ENCODE measurements around the gene ARHGEF11. TPM values are rescaled to one million over a fixed set of nuclear protein-coding genes. Genes with fewer than 3 reads are reported as not detected.

Gene ARHGEF11
- total RNA-seq, 1 experiment from 2014 or later = 31.5 TPM

- ChIA-PET POLR2A (ENCODE audit: unreplicated experiment) (no interaction called here), CTCF (no interaction called here)
- H3K27me3 ChIP-seq (ENCODE audit: insufficient read depth, low read depth) = no peaks in the 10 kb centered on the region
- peaks cover 9% of the 10 kb centered on the region for H3K4me1 ChIP-seq (replicated peaks; ENCODE audit: insufficient read depth)
- no peaks in the 10 kb centered on the region for H3K9me3 ChIP-seq (ENCODE audit: insufficient read depth, low read depth)
- peaks cover 24% of the 10 kb centered on the region for H3K36me3 ChIP-seq (ENCODE audit: low read depth)
- intact Hi-C loops (cut with micrococcal nuclease; ENCODE audit: unreplicated experiment) = loop anchor here (10.0 kb wide), 1 partner anchor 123 kb away; no protein-coding TSS in a partner anchor
- no peak overlapping the region for H3K4me2 ChIP-seq
- H3K27ac ChIP-seq = no peak overlapping the region
- no peaks in the 10 kb centered on the region for H3K79me2 ChIP-seq (ENCODE audit: low read depth)
- H3K9me2 ChIP-seq (ENCODE audit: insufficient read depth) = no peaks in the 10 kb centered on the region
- TF ChIP-seq CTCF (conservative IDR thresholded peaks at IDR 0.05) (no peak), EZH2 (IDR thresholded peaks at IDR 0.05; ENCODE audit: low read depth) (no peak)
- no peaks in the 10 kb centered on the region; the same call in 1 of the 2 replicates for H3F3A ChIP-seq (ENCODE audit: insufficient read depth, low read depth)
- BruUV-seq (replicated peaks) = no TSS peak
- H4K20me1 ChIP-seq (ENCODE audit: insufficient read depth) = no peaks in the 10 kb centered on the region
- no peak for DNase-seq
- H3K4me3 ChIP-seq = no peak overlapping the region
- no peak overlapping the region for H2AFZ ChIP-seq
Measured at GRCh38 chr1:156951371-156951770, 94.2 kb downstream of the ARHGEF11 start.

DNA sequence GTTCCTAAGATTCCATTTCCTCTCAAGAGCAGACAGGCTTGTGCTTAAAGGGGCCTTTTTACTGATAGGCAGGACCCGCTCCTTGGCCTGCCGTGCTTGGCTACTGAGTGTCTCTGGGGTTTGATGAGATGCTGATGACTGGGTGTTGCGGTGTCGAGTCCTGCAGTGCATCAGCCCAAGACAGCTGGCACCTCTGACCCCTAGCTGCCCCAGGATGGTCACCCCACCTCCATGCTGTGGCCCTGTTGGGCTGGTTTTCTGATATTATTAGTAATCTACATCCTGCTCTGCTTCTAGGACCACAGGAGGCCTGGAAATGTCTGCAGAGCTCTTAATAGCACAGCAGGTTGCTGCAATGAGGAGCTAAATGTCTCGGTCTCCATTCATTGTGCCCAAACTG, 96.4 kb downstream of the ARHGEF11 start:
- Histone ChIP-seq H3K4me1 (replicated peaks; ENCODE audit: insufficient read depth) (peaks cover 8% of the 10 kb centered on the region; the same call in 1 of the 2 replicates), H3F3A (ENCODE audit: insufficient read depth, low read depth) (no peaks in the 10 kb centered on the region; the same call in 1 of the 2 replicates), H4K20me1 (ENCODE audit: insufficient read depth) (no peaks in the 10 kb centered on the region), H3K79me2 (ENCODE audit: low read depth) (no peaks in the 10 kb centered on the region), H3K9me2 (ENCODE audit: insufficient read depth) (no peaks in the 10 kb centered on the region), H3K27ac (no peak overlapping the region), H2AFZ (no peak overlapping the region), H3K4me2 (no peak overlapping the region), H3K36me3 (ENCODE audit: low read depth) (peaks cover 11% of the 10 kb centered on the region), H3K9me3 (ENCODE audit: insufficient read depth, low read depth) (no peaks in the 10 kb centered on the region), H3K4me3 (no peak overlapping the region), H3K27me3 (ENCODE audit: insufficient read depth, low read depth) (no peaks in the 10 kb centered on the region)
- CTCF ChIA-PET = no interaction called here
- intact Hi-C loops (cut with micrococcal nuclease; ENCODE audit: unreplicated experiment) = no loop called here
- DNase-seq = no peak
- no TSS peak for BruUV-seq (replicated peaks)
- TF ChIP-seq EZH2 (IDR thresholded peaks at IDR 0.05; ENCODE audit: low read depth) (no peak), CTCF (conservative IDR thresholded peaks at IDR 0.05) (0 out of 2 replicates have a peak, but pooled peaks have one; percentile 0)
- POLR2A ChIA-PET (ENCODE audit: unreplicated experiment) = no interaction called here

- H3K9me3 ChIP-seq (ENCODE audit: insufficient read depth, low read depth) = no peaks in the 10 kb centered on the region
- ChIA-PET CTCF (no interaction called here), POLR2A (ENCODE audit: unreplicated experiment) (no interaction called here)
- peaks cover 11% of the 10 kb centered on the region for H3K36me3 ChIP-seq (ENCODE audit: low read depth)
- H3K27me3 ChIP-seq (ENCODE audit: insufficient read depth, low read depth) = no peaks in the 10 kb centered on the region
- no peaks in the 10 kb centered on the region for H3K79me2 ChIP-seq (ENCODE audit: low read depth)
- H3K27ac ChIP-seq = no peak overlapping the region
- no peak overlapping the region for H3K4me2 ChIP-seq
- BruUV-seq (replicated peaks) = no TSS peak
- intact Hi-C loops (cut with micrococcal nuclease; ENCODE audit: unreplicated experiment) = no loop called here
- no peaks in the 10 kb centered on the region for H3K9me2 ChIP-seq (ENCODE audit: insufficient read depth)
- no peak overlapping the region for H3K4me3 ChIP-seq
- no peak for DNase-seq
- no peaks in the 10 kb centered on the region for H4K20me1 ChIP-seq (ENCODE audit: insufficient read depth)
- TF ChIP-seq EZH2 (IDR thresholded peaks at IDR 0.05; ENCODE audit: low read depth) = no peak
- peak; percentile 20; the same call in 1 of the 2 replicates for TF ChIP-seq CTCF (conservative IDR thresholded peaks at IDR 0.05)
- no peaks in the 10 kb centered on the region; the same call in 1 of the 2 replicates for H3F3A ChIP-seq (ENCODE audit: insufficient read depth, low read depth)
- H3K4me1 ChIP-seq (replicated peaks; ENCODE audit: insufficient read depth) = peaks cover 8% of the 10 kb centered on the region; the same call in 1 of the 2 replicates
- H2AFZ ChIP-seq = no peak overlapping the region
Measured at GRCh38 chr1:156948708-156949107, 96.8 kb downstream of the ARHGEF11 start.
